Esophagus (tissue), 2 donors: ENCODE results near the gene EGLN1. TPM values are rescaled to one million over a fixed set of nuclear protein-coding genes. Genes with fewer than 3 reads are reported as not detected.
"Not testable (repeated sequence)": the region's sequence is repeated elsewhere in the genome, so short reads cannot be mapped to it uniquely, and the experiment has no call there.

ENCODE experiments used
- H3K27ac ChIP-seq, 2 donors: one replicate each; pipeline ENCODE4 v1.5.1; 2013; ENCODE audit warnings: low read depth in 2 of 2, mild to moderate bottlenecking in 2 of 2, inconsistent platforms in 1 of 2, low read length in 1 of 2, moderate library complexity in 1 of 2
- H3K27me3 ChIP-seq, 2 donors: one replicate each; pipeline ENCODE4 v1.6.1; 2013; ENCODE audit warnings: low read length in 2 of 2, control low read depth in 1 of 2, mild to moderate bottlenecking in 1 of 2; ENCODE audit not compliant: insufficient read depth in 2 of 2, control insufficient read depth in 1 of 2
- H3K36me3 ChIP-seq, 2 donors: one replicate each; pipeline ENCODE4 v1.6.1; 2013; ENCODE audit warnings: low read length in 1 of 2; ENCODE audit not compliant: control insufficient read depth in 2 of 2, insufficient read depth in 2 of 2
- H3K4me1 ChIP-seq, 2 donors: one replicate each; pipeline ENCODE4 v1.6.1; 2013; ENCODE audit warnings: low read length in 1 of 2; ENCODE audit not compliant: control insufficient read depth in 2 of 2, insufficient read depth in 2 of 2
- H3K4me3 ChIP-seq, 2 donors: one replicate each; pipeline ENCODE4 v1.5.1; 2013; ENCODE audit warnings: low read length in 2 of 2, mild to moderate bottlenecking in 2 of 2, low read depth in 1 of 2, moderate library complexity in 1 of 2
- H3K9me3 ChIP-seq, 2 donors: one replicate each; pipeline ENCODE4 v1.6.1; 2013; ENCODE audit warnings: mild to moderate bottlenecking in 2 of 2, low read depth in 1 of 2, low read length in 1 of 2, moderate library complexity in 1 of 2; ENCODE audit not compliant: control insufficient read depth in 2 of 2, insufficient read depth in 1 of 2
- WGBS, 2 donors: extraction: QIAGEN DNeasy Blood & Tissue Kit; methylation state at CpG; one replicate each; pipeline ENCODE4 v1.1.7; 2013; 5-methylcytosine and 5-hydroxymethylcytosine counted together
- polyA plus RNA-seq, 2 donors: library from polyadenylated mRNA; stranded (reverse); fragments of 200-250 nt; gene quantifications; one replicate each; pipeline ENCODE4 v1.2.3, GENCODE V29; 2013
- donor health status: healthy with polysubstance abuse.
- donor health status: Bipolar disorder and iron deficiency.

The EGLN1 gene
- polyA plus RNA-seq = 10 to 100 TPM in 1 of 2 donors, 1 to 10 TPM in 1; 8.7 to 12.5 TPM

DNA sequence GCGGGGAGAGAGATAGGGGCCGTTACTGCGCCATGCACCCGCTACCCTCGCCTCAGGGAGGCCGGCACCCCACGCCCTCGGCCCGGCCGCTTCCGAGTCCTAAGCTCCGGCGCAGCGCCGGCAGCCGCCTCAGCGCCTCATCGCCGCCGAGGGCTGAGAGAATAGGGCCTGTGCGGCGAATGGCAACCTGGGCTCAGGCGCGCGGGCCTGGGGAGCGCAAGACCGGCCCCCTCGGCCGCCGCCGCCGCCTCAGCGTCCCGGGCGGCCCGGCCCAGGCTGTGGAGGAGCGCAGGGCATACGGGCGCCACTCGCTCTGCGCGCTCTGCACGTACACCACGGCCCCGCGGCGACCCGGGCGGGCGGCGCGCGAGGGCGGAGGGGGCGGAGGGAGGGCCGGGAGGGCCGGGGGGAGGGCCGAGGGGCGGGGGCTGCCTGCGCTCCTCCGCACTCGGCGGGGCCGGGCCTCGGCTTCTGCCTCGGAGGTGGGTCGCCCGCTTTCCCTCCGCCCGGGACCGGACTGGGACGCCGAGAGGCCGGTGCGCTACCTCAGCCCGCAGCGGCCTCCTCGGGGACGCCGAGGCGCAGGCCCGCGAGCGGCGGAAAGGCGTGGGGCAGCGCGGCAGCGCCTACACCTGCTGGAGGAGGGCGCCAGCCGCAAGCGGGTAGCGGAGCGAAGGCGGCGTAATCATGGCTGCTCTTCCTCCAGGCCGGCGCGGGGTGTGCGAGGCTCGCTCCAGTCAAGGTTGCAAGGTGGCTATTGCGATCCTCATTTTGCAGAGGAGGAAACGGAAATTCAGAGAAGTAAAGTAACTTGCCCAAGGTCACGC is at the start of gene EGLN1:
EGLN1 (minus strand) TSS at position 317 of the 827 bp plus-strand sequence. CDS start 399 bp downstream, outside the sequence.
- H3K36me3 ChIP-seq = no peaks in the 10 kb centered on the region
- H3K27ac ChIP-seq = peak within 1 kb of the TSS; percentile 98 to 100
- H3K9me3 ChIP-seq = no peaks in the 10 kb centered on the region
- peak within 1 kb of the TSS; percentile 77 to 85 for H3K4me3 ChIP-seq
- no peaks in the 10 kb centered on the region for H3K27me3 ChIP-seq
- no peaks in the 10 kb centered on the region for H3K4me1 ChIP-seq
- WGBS, 2 donors = 0% methylated on average over 76 to 104 of the region's 104 CpGs

DNA sequence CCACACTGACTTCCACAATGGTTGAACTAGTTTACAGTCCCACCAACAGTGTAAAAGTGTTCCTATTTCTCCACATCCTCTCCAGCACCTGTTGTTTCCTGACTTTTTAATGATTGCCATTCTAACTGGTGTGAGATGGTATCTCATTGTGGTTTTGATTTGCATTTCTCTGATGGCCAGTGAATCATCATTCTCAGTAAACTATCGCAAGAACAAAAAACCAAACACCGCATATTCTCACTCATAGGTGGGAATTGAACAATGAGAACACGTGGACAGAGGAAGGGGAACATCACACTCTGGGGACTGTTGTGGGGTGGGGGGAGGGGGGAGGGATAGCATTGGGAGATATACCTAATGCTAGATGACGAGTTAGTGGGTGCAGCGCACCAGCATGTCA is 49.4 kb upstream of the EGLN1 start:
- WGBS, 2 donors = 78 to 84% methylated on average over 3 of the region's 5 CpGs
- H3K4me1 ChIP-seq, H3K9me3 ChIP-seq, H3K4me3 ChIP-seq, H3K27ac ChIP-seq, H3K36me3 ChIP-seq, H3K27me3 ChIP-seq: not testable (repeated sequence)

DNA sequence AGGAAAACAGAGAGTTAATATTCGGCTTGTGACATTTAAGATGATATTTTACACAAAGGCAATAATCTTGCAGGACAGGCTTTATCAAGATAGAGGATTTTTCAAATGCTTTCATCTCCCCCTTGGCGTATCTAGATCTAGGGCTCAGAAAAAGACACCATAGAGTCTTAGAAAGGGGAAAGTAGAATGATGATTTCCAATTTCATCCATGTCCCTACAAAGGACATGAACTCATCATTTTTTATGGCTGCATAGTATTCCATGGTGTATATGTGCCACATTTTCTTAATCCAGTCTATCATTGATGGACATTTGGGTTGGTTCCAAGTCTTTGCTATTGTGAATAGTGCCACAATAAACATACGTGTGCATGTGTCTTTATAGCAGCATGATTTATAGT is 48.9 kb upstream of the EGLN1 start:
- not testable (repeated sequence) for H3K36me3 ChIP-seq, H3K27me3 ChIP-seq, H3K4me1 ChIP-seq, H3K4me3 ChIP-seq, H3K9me3 ChIP-seq, H3K27ac ChIP-seq
- WGBS, 2 donors = 93 to 94% methylated on average over 2 of the region's 3 CpGs

DNA sequence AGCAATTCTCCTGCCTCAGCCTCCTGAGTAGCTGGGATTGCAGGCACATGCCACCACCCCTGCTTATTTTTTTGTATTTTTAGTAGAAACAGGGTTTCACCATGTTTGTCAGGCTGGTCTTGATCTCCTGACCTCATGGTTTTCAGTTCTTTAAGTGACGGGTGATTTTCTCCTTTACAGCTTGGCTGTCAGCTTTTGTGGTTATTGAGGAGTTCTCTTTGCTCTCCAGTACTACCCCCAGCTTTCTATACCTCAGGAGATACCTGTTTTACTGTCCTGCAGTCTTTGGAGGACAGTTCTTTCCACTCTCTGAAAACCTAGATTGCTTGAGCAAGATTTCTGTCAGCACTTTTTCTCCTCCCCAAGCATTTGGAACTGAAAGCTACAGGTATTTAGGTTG is 45.9 kb upstream of the EGLN1 start:
- H3K27ac ChIP-seq = no peak overlapping the region
- H3K27me3 ChIP-seq = no peaks in the 10 kb centered on the region
- H3K4me1 ChIP-seq = no peaks in the 10 kb centered on the region
- no peaks in the 10 kb centered on the region for H3K9me3 ChIP-seq
- H3K36me3 ChIP-seq = no peaks in the 10 kb centered on the region
- no peak overlapping the region for H3K4me3 ChIP-seq
- WGBS, 2 donors = 64 to 71% methylated on average over 1 of the region's 1 CpG

DNA sequence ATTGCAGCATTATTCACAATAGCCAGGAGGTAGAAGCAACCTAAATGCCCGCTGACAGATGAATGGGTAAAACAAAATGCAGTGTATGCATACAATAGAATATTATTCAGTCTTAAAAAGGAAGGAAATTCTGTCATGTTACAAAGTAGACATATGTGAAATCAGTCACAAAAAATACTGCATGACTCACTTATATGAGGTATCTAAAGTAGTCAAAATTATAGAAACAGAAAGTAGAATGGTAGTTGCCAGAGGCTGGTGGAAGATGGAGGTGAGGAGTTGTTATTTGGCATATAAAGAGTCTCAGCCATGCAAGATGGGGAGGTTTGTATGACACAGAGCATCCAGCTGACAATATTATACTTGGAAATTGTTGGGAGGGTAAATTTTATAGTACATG is 43.0 kb upstream of the EGLN1 start:
- no peaks in the 10 kb centered on the region for H3K4me1 ChIP-seq
- WGBS, 2 donors = 77 to 86% methylated on average over 1 of the region's 1 CpG
- H3K9me3 ChIP-seq = no peaks in the 10 kb centered on the region
- no peak overlapping the region for H3K27ac ChIP-seq
- H3K4me3 ChIP-seq = no peak overlapping the region
- no peaks in the 10 kb centered on the region for H3K36me3 ChIP-seq
- no peaks in the 10 kb centered on the region for H3K27me3 ChIP-seq

DNA sequence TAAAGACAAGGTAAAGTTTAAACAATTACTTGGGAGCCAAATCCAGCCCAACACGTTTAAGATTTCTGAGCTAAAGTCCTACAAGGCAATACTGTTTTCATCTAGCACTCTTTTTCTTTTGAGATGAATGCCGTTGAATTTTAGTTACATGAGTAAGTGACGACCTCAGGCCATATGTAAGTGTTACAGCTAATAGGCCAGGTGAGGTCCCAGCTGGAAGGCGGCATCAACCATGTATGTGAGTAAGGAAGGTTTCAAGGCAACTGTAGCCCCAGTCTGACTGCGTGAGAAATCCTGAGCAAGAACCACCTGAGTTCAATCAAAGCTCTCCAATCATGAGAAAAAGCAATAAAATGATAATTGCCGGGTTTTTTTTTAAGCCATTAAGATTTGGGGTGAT is 41.5 kb upstream of the EGLN1 start:
- 63 to 68% methylated on average over 6 of the region's 6 CpGs for WGBS, 2 donors
- H3K27me3 ChIP-seq = no peaks in the 10 kb centered on the region
- no peaks in the 10 kb centered on the region for H3K9me3 ChIP-seq
- no peaks in the 10 kb centered on the region for H3K4me1 ChIP-seq
- H3K36me3 ChIP-seq = no peaks in the 10 kb centered on the region
- H3K27ac ChIP-seq = no peak overlapping the region
- no peak overlapping the region for H3K4me3 ChIP-seq

DNA sequence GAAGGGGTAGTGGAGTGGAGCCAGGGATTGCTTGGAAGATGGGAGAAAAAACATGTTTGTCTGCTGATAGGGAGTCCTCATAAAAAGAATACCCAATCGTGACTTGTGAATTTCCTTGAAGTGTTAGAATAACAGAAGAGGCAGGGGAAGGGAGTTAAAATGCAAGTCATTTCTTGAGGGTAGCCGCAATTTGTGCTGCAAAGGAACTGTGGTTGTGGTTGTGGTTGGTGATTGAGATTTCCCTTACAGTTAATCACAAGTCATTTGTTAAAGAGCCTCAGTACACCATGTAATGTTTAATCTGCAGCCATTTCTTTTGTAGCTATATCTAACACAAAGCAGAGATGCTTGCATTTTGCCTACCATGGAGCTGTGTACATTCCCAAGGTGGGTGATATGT is 38.5 kb upstream of the EGLN1 start:
- Histone ChIP-seq H3K9me3 (no peaks in the 10 kb centered on the region), H3K36me3 (no peaks in the 10 kb centered on the region), H3K4me3 (no peak overlapping the region), H3K4me1 (no peaks in the 10 kb centered on the region), H3K27ac (no peak overlapping the region), H3K27me3 (no peaks in the 10 kb centered on the region)
- WGBS, 2 donors = 41 to 55% methylated on average over 2 of the region's 2 CpGs

DNA sequence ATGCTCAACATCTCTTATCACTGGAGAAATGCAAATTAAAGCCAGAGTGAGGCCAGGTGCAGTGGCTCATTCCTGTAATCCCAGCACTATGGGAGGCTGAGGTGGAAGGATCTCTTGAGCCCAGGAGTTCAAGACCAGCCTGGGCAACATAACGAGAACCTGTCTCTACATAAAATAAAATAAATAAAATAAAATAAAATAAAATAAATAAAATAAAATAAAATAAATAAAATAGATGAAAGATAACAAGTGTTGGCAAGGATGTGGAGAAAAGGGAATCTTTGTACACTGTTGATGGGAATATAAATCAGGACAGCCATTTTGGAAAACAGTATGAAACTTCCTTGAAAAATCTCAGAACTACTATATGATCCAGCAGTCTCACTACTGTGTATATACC is 37.4 kb upstream of the EGLN1 start:
- not testable (repeated sequence) for H3K27ac ChIP-seq, H3K27me3 ChIP-seq, H3K9me3 ChIP-seq, H3K4me3 ChIP-seq, H3K4me1 ChIP-seq, H3K36me3 ChIP-seq
- WGBS, 2 donors = 85 to 100% methylated on average over 1 of the region's 1 CpG

DNA sequence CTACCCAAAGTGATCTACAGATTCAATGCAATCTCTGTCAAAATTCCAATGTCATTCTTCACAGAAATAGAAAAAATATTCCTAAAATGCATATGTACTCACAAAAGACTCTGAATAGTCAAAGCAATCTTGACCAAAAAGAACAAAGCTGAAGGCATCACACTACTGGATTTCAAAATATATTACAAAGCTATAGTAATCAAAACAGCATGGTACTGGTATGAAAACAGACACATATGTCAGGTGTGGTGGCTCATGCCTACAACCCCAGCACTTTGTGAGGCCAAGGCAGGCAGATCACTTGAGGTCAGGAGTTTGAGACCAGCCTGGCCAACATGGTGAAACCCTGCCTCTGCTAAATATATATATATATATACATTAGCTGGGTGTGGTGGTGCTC is 35.9 kb upstream of the EGLN1 start:
- not testable (repeated sequence) for H3K4me3 ChIP-seq, H3K9me3 ChIP-seq, H3K27ac ChIP-seq, H3K27me3 ChIP-seq, H3K4me1 ChIP-seq, H3K36me3 ChIP-seq

DNA sequence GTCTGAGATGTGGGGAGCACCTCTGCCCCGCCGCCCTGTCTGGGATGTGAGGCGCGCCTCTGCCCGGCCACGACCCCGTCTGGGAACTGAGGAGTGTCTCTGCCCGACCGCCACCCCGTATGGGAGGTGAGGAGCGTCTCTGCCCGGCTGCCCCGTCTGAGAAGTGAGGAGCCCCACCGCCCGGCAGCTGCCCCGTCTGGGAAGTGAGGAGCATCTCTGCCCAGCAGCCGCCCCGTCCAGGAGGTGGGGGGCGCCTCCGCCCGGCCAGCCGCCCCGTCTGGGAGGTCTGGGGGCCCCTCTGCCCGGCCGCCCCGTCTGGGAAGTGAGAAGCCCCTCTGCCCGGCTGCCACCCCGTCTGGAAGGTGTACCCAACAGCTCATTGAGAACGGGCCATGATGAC is 32.0 kb upstream of the EGLN1 start:
- H3K9me3 ChIP-seq, H3K27ac ChIP-seq, H3K27me3 ChIP-seq, H3K36me3 ChIP-seq, H3K4me3 ChIP-seq, H3K4me1 ChIP-seq: not testable (repeated sequence)
- 91 to 97% methylated on average over 29 of the region's 29 CpGs for WGBS, 2 donors
